SH-SY5Y (cell line): Measurements from ENCODE around the gene SLC25A13.

Source experiments
- GATA2 ChIP-seq: IDR thresholded peaks from 2 replicates; pipeline ENCODE4 v1.6.1; 2011; ENCODE audit warnings: mild to moderate bottlenecking, low read depth, low read length
- GATA3 ChIP-seq: IDR thresholded peaks from 2 replicates; pipeline ENCODE4 v1.6.1; 2011; ENCODE audit warnings: low read depth, mild to moderate bottlenecking, low read length, moderate library complexity

SLC25A13 gene

GRCh38 chr7:96167424-96167823 is 154.5 kb downstream of the SLC25A13 start:
- TF ChIP-seq GATA3 (no peak), GATA2 (no peak)

GRCh38 chr7:96161897-96162296 is 160.0 kb downstream of the SLC25A13 start:
- no peak for TF ChIP-seq GATA2
- no peak for TF ChIP-seq GATA3

GRCh38 chr7:96157856-96158255 is 164.0 kb downstream of the SLC25A13 start:
- TF ChIP-seq GATA3 (no peak), GATA2 (no peak)

- no peak for TF ChIP-seq GATA2
- no peak for TF ChIP-seq GATA3
Observed at GRCh38 chr7:96152706-96153105, 169.2 kb downstream of the SLC25A13 start.

GRCh38 chr7:96151889-96152288 is 170.0 kb downstream of the SLC25A13 start:
- TF ChIP-seq GATA3 (no peak), GATA2 (no peak)

- TF ChIP-seq GATA2 (no peak), GATA3 (no peak)
Observed at GRCh38 chr7:96144260-96144526, 177.7 kb downstream of the SLC25A13 start.

- TF ChIP-seq GATA2 = no peak
- TF ChIP-seq GATA3 = no peak
Observed at GRCh38 chr7:96143495-96144259, 178.2 kb downstream of the SLC25A13 start.

- TF ChIP-seq GATA2 (no peak), GATA3 (no peak)
Observed at GRCh38 chr7:96136600-96137239, 185.2 kb downstream of the SLC25A13 start.

- TF ChIP-seq GATA3 = no peak
- TF ChIP-seq GATA2 = no peak
Observed at GRCh38 chr7:96135241-96135640, 186.7 kb downstream of the SLC25A13 start.

GRCh38 chr7:96131525-96131924 is 190.4 kb downstream of the SLC25A13 start:
- TF ChIP-seq GATA3 (no peak), GATA2 (no peak)

- TF ChIP-seq GATA3 = no peak
- no peak for TF ChIP-seq GATA2
Observed at GRCh38 chr7:96127746-96128145, 194.2 kb downstream of the SLC25A13 start.

- TF ChIP-seq GATA2 = no peak
- TF ChIP-seq GATA3 = no peak
Observed at GRCh38 chr7:96126382-96126781, 195.5 kb downstream of the SLC25A13 start.

- TF ChIP-seq GATA2 (no peak), GATA3 (no peak)
Observed at GRCh38 chr7:96122746-96123145, 199.2 kb downstream of the SLC25A13 start.

GRCh38 chr7:96121752-96122151 is 200.1 kb downstream of the SLC25A13 start:
- TF ChIP-seq GATA2 = 0 out of 2 replicates have a peak, but pooled peaks have one; percentile 52
- no peak for TF ChIP-seq GATA3
